Raji (cell line): ENCODE data around the gene AAGAB.

Experiments used
- POLR2A ChIP-seq: IDR thresholded peaks from 2 replicates; pipeline ENCODE4 v1.6.1; 2011; ENCODE audit warnings: low read depth, low read length, control low read depth; ENCODE audit not compliant: insufficient read depth

Gene AAGAB

DNA sequence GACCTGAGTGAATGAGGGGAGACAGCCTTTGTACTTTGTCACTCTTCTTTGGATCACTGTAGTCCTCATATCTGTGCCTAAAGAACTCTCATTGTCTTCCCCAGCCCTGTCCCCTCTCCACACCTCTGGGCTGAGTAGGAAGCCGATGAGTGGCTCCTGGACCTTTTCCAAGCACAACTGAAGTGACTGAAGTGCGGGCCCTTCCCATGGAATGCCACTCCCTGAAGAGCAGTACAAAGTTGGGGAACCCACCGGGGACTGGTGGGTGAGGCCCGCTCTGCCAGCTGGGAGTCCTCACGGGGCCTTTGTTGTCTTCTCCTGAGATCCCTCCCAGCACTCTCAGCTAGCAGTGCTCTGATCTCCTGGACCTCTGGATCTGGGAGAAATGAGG, 90.1 kb downstream of the AAGAB start:
- TF ChIP-seq POLR2A, result no peak

DNA sequence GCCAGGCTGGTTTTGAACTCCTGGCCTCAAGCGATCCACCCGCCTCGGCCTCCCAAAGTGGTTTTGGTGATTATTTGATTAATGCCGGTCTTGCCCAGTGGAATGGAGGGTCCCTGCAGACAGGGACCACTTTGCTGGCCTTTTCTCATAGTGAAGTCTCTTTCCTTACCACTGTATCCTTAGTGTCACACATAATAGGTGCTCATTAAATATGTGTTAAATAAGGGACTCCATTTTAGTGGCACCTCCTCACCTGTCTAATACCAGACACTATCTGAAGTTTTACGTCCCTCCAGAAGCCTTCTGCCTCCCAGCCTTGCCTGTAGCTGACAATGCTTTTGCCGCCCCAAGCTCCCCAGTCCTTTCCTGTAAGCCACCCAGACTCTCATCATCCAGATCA, 91.3 kb downstream of the AAGAB start:
- no peak for TF ChIP-seq POLR2A

DNA sequence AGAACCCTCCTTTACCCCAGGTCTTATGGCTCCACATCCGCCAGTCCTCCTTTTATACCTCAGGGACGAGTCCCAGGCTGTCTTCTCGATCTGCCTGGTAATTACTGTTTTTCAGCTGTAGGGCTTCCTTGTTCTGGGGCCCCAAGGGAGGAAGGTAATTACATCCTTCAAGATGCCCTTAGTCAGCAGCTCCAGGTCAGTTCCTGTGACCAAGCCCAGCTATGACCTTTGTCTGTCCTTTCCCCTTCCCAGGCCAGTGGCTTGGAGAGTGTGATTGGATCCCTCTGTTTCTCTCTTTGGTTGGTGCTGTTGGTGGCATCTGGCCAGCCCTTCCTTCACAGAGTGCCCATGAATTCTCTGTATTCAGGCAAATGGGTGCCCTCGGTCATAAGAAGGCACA, 92.6 kb downstream of the AAGAB start:
- no peak for TF ChIP-seq POLR2A

DNA sequence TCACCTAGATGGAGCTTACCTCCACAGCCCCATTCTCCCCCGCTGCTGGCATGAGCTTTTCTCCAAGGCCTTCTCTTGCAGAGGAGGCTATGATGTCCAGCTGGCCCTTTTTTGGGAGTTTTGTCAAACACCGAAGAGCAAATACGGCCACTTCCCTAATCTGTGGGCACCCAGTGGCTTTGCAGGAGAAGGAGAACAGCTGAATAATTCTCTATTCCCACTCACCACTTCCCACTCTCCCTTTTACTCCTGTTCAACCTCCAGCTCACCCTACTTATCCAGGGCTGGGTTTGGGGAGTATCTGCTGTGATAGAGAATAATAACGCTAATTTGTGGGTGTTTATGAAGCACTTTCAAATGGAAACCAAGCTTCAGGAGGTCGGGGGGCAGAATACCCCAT, 93.0 kb downstream of the AAGAB start:
- TF ChIP-seq POLR2A, result no peak

DNA sequence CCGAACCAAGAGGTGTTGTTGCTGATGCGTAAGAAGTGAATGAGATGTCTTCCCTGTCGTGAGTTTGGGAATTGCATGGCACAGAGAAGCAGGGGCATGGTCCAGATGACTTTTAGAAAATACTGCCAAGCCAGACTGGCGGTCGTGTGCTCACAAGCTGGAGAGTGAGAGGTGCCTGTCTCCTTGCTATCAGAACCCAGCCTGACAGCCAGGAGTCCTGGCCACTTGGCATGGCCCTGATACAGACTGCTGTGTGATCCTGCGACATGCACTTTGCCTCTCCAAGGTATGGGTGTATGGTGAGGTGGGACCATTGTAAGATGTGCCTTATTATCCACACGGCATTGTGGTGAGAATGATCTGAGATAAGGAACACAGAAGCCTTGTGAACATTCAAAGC, 96.1 kb downstream of the AAGAB start:
- TF ChIP-seq POLR2A, result no peak

DNA sequence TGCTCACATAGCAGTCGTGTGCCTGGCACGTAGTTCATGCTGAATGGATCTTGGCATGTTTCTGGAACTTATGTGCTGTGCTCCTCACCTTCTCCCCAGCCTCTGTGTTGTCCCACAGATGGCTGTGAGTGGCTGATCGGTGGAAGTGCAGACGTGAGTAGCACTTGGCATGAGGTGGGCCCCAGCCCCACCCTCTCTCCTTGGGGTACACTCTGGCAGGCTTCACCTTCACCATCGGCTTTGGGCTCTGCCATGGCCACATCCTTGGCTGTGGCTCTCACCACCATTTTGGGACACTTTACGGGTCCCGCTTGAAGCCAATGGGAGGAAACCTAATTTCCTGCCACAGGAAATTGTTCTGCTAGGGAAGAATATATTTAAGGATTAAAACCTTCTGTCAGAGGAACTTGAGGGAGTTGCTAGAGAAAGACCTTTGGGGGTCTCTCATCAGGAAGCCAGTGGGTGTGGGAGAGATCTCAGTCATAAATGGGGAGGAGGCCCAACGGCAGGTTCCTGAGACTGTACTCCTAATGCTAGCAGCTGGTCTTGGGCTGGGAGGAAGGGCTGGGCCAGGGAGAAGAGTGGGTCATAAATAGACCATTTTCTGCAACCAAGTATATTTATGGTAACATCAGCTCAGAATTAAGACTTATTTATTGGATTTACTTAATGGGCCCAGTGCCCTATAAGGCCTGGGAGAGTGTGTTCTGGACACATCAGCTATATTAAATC, 96.8 kb downstream of the AAGAB start:
- no peak for TF ChIP-seq POLR2A

DNA sequence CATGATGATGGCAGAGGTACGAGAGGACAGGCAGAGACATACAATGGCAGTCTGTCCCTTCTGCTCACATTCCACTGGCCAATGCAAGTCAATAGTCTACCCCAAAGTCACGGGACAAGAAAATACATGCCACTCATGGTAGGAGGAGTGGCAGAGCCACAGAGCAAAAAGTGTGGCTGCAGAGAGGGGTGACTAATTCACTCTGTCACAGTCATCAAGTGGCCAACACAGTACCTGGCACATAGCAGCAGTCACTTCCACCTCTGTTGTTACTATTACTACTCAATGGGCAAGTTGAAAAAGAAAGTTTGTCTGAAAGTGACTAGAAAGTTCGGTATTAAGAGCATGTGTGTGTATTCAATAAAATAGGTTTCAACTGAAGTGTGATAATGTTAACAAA, 97.6 kb downstream of the AAGAB start:
- no peak for TF ChIP-seq POLR2A

DNA sequence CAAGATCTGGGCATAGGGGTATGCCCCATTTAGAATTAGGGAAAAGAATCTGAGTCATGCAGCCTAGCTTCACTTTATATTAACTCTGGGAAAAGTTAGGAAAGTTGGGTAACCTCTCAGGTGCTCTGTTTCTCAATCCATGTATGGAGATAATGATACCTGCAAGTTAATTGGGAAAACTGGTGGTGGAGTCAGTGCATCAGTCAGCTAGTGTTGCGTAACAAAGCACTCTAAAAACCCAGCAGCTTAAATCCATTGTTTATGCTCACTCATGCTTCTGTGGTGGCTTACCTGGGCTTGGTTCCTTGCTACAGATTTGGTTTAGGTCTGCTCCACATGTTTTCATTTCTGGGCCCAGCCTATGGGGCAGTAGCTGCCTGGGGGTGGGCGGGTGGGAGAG, 98.0 kb downstream of the AAGAB start:
- no peak for TF ChIP-seq POLR2A

DNA sequence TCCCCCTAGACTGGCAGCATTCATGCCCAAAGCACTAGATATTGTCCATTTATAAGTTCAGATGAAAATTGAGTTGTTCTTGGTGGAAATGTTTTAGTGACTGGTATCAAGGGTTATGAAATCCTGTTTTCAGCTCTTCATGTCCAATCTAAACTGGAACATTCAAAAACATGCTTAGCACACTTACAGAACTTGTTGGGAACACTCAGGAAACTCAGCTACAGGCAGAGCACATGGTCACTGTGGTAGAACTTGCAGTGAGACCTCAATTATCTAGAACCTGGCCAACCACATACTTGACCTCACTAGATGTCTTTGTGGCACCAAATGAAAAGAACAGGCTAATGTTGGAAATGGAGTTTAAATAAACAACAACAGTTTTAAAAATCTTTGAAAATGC, 100.2 kb downstream of the AAGAB start:
- TF ChIP-seq POLR2A, result no peak

DNA sequence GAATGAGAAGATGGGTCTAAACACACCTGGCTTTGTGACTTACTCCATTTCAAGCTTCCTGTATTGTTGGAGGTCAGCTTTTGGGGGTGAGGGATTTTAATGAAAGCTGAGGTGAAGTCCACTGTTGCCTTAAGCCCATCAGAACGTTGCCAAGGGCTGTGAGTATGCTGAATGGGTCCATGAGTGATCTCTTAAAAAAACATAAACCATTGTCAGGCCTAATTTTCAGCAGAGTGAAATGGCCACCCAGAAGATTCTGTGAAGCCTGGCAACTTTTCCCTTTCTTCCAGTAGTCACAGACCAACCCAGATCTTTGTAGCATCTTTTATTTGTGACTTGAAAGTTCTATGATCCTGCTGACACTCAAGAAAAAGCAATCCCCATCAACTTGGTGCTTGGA, 102.0 kb downstream of the AAGAB start:
- no peak for TF ChIP-seq POLR2A
